Measurements from ENCODE around the gene ABLIM1.

ABLIM1 gene

DNA sequence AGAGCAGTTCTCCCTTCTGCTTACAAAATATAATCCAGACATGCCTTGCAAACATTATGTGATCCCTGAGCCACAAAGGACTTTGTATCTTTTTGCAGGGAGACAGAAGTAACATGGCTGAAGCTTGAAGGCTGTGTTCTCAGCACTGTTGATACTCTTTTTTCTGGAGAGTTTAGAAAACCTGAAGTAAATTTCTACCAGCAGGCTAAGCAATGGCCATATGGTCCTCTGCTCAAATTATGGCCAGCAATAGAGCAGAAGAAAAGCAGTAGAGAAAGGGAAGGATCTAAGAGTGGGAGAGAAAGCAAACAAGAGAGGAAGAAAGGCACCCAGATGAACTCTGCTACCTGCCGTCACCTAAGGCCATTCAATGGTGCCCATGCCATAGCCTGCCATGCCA is 98.4 kb downstream of the ABLIM1 start:
- no peak overlapping the region for H3K23ac ChIP-seq (ENCODE audit: low read length in 2 of 2)
- no peaks in the 10 kb centered on the region for H3K36me3 ChIP-seq (ENCODE audit: control insufficient read depth in 1 of 2, insufficient read depth in 2 of 2, low read depth in 1 of 2, low read length in 2 of 2)
- no peak overlapping the region for H4K8ac ChIP-seq (ENCODE audit: low read length)
- no peaks in the 10 kb centered on the region for H3K4me1 ChIP-seq (ENCODE audit: control insufficient read depth, insufficient read depth, low read depth, low read length)
- H4K91ac ChIP-seq (ENCODE audit: low read length) = no peak overlapping the region
- no peak overlapping the region for H3K4me2 ChIP-seq (ENCODE audit: low read length, poor library complexity, severe bottlenecking)
- 100% methylated on average over 1 of the region's 1 CpG for WGBS
- H2BK120ac ChIP-seq (ENCODE audit: low read depth, low read length) = no peak overlapping the region
- no peak overlapping the region for H3K18ac ChIP-seq (ENCODE audit: low read depth in 1 of 2, low read length in 2 of 2)
- H2AFZ ChIP-seq (ENCODE audit: low read depth, low read length) = no peak overlapping the region
- peaks cover 1% of the 10 kb centered on the region for H3K79me1 ChIP-seq (replicated peaks; ENCODE audit: low read length, poor library complexity, severe bottlenecking)
- H3K27me3 ChIP-seq (ENCODE audit: control insufficient read depth in 1 of 2, insufficient read depth in 1 of 2, low read length in 2 of 2) = no peaks in the 10 kb centered on the region
- no peak overlapping the region for H2BK5ac ChIP-seq (ENCODE audit: low read depth, low read length, poor library complexity, severe bottlenecking)
- H2AK5ac ChIP-seq (ENCODE audit: low read length, severe bottlenecking) = no peak overlapping the region
- H3K9me3 ChIP-seq (ENCODE audit: control insufficient read depth, low read length) = peaks cover 10% of the 10 kb centered on the region
- no peak overlapping the region for H3K27ac ChIP-seq (ENCODE audit: low read length, poor library complexity, severe bottlenecking)
- no peak overlapping the region for H3K4me3 ChIP-seq (ENCODE audit: insufficient read depth in 1 of 2, low read depth in 1 of 2, low read length in 2 of 2)
- no peak for DNase-seq
- H3K9ac ChIP-seq (ENCODE audit: low read length) = no peak overlapping the region
- no peak overlapping the region for H2BK12ac ChIP-seq (ENCODE audit: low read length in 2 of 2)
- H3K4ac ChIP-seq (ENCODE audit: low read depth in 1 of 2, low read length in 2 of 2) = no peak overlapping the region
- no peak overlapping the region for H2BK15ac ChIP-seq (ENCODE audit: low read depth, poor library complexity, severe bottlenecking)
- H3K14ac ChIP-seq (ENCODE audit: low read length in 2 of 2) = no peak overlapping the region

DNA sequence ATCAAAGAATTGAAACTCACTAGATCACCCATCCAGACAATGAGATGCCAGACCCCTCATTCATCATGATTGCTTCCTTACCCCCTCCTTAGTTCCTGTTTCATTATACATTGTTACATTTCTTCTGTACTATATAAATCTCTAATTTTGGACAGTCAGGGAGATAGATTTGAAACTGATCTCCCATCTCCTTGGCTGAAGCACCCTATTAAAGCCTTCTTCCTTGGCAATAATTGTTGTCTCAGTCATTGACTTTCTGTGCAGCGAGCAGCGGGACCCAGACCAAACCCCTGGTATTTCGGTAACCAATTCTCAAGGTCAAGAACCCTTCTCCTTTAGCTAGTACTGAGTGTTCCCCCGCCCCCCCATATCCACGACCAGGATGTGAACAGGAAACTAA is 100.2 kb downstream of the ABLIM1 start:
- Histone ChIP-seq H3K4ac (ENCODE audit: low read depth in 1 of 2, low read length in 2 of 2) (no peak overlapping the region), H2AFZ (ENCODE audit: low read depth, low read length) (no peak overlapping the region), H3K4me2 (ENCODE audit: low read length, poor library complexity, severe bottlenecking) (no peak overlapping the region), H4K8ac (ENCODE audit: low read length) (no peak overlapping the region), H3K27me3 (ENCODE audit: control insufficient read depth in 1 of 2, insufficient read depth in 1 of 2, low read length in 2 of 2) (no peaks in the 10 kb centered on the region), H3K36me3 (ENCODE audit: control insufficient read depth in 1 of 2, insufficient read depth in 2 of 2, low read depth in 1 of 2, low read length in 2 of 2) (peaks cover 0 to 4% of the 10 kb centered on the region in 2 experiments), H2AK5ac (ENCODE audit: low read length, severe bottlenecking) (no peak overlapping the region), H2BK120ac (ENCODE audit: low read depth, low read length) (no peak overlapping the region), H2BK12ac (ENCODE audit: low read length in 2 of 2) (no peak overlapping the region), H3K14ac (ENCODE audit: low read length in 2 of 2) (no peak overlapping the region), H3K9ac (ENCODE audit: low read length) (no peak overlapping the region), H4K91ac (ENCODE audit: low read length) (no peak overlapping the region), H3K18ac (ENCODE audit: low read depth in 1 of 2, low read length in 2 of 2) (no peak overlapping the region), H3K4me1 (ENCODE audit: control insufficient read depth, insufficient read depth, low read depth, low read length) (no peaks in the 10 kb centered on the region), H3K9me3 (ENCODE audit: control insufficient read depth, low read length) (peaks cover 10% of the 10 kb centered on the region), H2BK5ac (ENCODE audit: low read depth, low read length, poor library complexity, severe bottlenecking) (no peak overlapping the region), H3K27ac (ENCODE audit: low read length, poor library complexity, severe bottlenecking) (no peak overlapping the region), H2BK15ac (ENCODE audit: low read depth, poor library complexity, severe bottlenecking) (no peak overlapping the region), H3K79me1 (replicated peaks; ENCODE audit: low read length, poor library complexity, severe bottlenecking) (no peaks in the 10 kb centered on the region), H3K4me3 (ENCODE audit: insufficient read depth in 1 of 2, low read depth in 1 of 2, low read length in 2 of 2) (no peak overlapping the region), H3K23ac (ENCODE audit: low read length in 2 of 2) (no peak overlapping the region)
- DNase-seq = no peak
- WGBS = 100% methylated on average over 3 of the region's 5 CpGs

DNA sequence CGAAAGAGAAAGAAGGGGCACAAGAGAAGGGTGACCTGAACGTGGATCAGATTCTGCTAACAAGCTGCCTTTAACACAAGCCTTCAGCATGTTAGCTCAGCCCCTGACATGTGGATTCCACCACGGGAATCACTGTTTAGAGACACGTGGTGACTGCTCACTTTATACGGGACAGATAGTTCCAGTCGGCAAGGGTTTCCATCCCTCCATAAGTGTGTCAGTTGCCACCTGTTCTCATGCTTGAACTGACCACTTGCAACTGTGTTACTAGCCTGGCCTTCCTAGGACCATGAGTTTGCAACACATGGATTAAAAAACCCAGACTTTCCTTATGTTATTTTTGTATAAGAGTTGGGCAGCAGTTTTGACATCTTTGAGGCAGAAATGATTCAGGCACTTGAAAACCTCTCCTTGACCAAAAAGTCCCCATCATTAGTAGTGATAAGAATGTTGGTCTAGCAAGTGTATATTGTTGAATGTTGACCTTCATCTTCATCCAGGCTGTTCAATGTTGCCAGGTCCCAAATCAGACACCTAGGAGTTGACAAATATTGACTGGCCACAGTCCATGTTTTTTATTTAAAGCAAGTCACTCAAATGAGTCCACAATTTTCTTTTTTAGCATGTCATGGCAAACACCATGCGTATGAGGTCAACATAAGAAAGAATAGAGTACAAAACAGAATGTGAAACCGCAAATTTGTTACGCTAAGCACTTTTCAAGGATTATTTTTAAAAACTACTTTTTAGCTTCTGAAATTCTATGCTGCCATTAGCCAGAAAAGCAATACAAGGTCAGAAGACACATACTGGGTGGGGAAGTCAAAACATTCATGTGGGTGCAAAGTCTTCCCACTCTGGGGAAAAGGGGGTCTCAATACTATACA is 101.6 kb downstream of the ABLIM1 start:
- no peak for DNase-seq
- H3K27ac ChIP-seq (ENCODE audit: low read length, poor library complexity, severe bottlenecking) = no peak overlapping the region
- no peak overlapping the region for H3K18ac ChIP-seq (ENCODE audit: low read depth in 1 of 2, low read length in 2 of 2)
- no peaks in the 10 kb centered on the region for H3K79me1 ChIP-seq (replicated peaks; ENCODE audit: low read length, poor library complexity, severe bottlenecking)
- no peak overlapping the region for H4K8ac ChIP-seq (ENCODE audit: low read length)
- H2BK5ac ChIP-seq (ENCODE audit: low read depth, low read length, poor library complexity, severe bottlenecking) = no peak overlapping the region
- H3K14ac ChIP-seq (ENCODE audit: low read length in 2 of 2) = no peak overlapping the region
- H3K4me1 ChIP-seq (ENCODE audit: control insufficient read depth, insufficient read depth, low read depth, low read length) = no peaks in the 10 kb centered on the region
- no peak overlapping the region for H3K4me3 ChIP-seq (ENCODE audit: insufficient read depth in 1 of 2, low read depth in 1 of 2, low read length in 2 of 2)
- H3K27me3 ChIP-seq (ENCODE audit: control insufficient read depth in 1 of 2, insufficient read depth in 1 of 2, low read length in 2 of 2) = no peaks in the 10 kb centered on the region
- no peak overlapping the region for H2BK15ac ChIP-seq (ENCODE audit: low read depth, poor library complexity, severe bottlenecking)
- no peak overlapping the region for H3K4me2 ChIP-seq (ENCODE audit: low read length, poor library complexity, severe bottlenecking)
- no peak overlapping the region for H4K91ac ChIP-seq (ENCODE audit: low read length)
- H3K9ac ChIP-seq (ENCODE audit: low read length) = no peak overlapping the region
- peaks cover 0 to 4% of the 10 kb centered on the region in 2 experiments for H3K36me3 ChIP-seq (ENCODE audit: control insufficient read depth in 1 of 2, insufficient read depth in 2 of 2, low read depth in 1 of 2, low read length in 2 of 2)
- H3K23ac ChIP-seq (ENCODE audit: low read length in 2 of 2) = no peak overlapping the region
- 90% methylated on average over 9 of the region's 9 CpGs for WGBS
- H3K9me3 ChIP-seq (ENCODE audit: control insufficient read depth, low read length) = peaks cover 10% of the 10 kb centered on the region
- H2BK120ac ChIP-seq (ENCODE audit: low read depth, low read length) = no peak overlapping the region
- H3K4ac ChIP-seq (ENCODE audit: low read depth in 1 of 2, low read length in 2 of 2) = no peak overlapping the region
- no peak overlapping the region for H2AK5ac ChIP-seq (ENCODE audit: low read length, severe bottlenecking)
- H2BK12ac ChIP-seq (ENCODE audit: low read length in 2 of 2) = no peak overlapping the region
- H2AFZ ChIP-seq (ENCODE audit: low read depth, low read length) = no peak overlapping the region

DNA sequence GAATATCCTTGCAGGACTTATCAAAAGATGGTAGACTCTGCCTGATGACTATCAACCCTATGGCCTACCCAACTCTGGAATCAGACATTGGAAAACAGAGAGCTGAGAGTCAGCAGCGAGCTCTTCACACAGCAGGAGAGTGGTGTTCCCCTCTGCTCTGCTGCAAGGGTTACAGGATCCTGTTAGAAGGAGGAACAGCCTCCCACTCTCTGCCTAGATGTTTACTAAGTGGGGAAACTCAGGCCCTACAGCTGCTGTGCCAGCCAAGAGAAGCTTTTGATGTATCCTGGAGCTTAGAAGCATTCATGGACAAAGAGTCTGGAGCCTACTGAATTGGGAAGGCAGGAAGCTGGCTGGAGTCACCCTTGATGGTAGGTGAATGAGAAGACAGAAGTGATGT is 104.6 kb downstream of the ABLIM1 start:
- H3K18ac ChIP-seq (ENCODE audit: low read depth in 1 of 2, low read length in 2 of 2) = no peak overlapping the region
- no peak overlapping the region for H2BK12ac ChIP-seq (ENCODE audit: low read length in 2 of 2)
- H4K8ac ChIP-seq (ENCODE audit: low read length) = no peak overlapping the region
- no peak overlapping the region for H3K14ac ChIP-seq (ENCODE audit: low read length in 2 of 2)
- H3K9me3 ChIP-seq (ENCODE audit: control insufficient read depth, low read length) = peaks cover 8% of the 10 kb centered on the region
- H2AFZ ChIP-seq (ENCODE audit: low read depth, low read length) = no peak overlapping the region
- WGBS = 87% methylated on average over 1 of the region's 1 CpG
- H4K91ac ChIP-seq (ENCODE audit: low read length) = no peak overlapping the region
- no peak overlapping the region for H2AK5ac ChIP-seq (ENCODE audit: low read length, severe bottlenecking)
- no peak overlapping the region for H3K4me2 ChIP-seq (ENCODE audit: low read length, poor library complexity, severe bottlenecking)
- no peak overlapping the region for H2BK5ac ChIP-seq (ENCODE audit: low read depth, low read length, poor library complexity, severe bottlenecking)
- no peak overlapping the region for H3K23ac ChIP-seq (ENCODE audit: low read length in 2 of 2)
- no peak overlapping the region for H3K9ac ChIP-seq (ENCODE audit: low read length)
- H3K27ac ChIP-seq (ENCODE audit: low read length, poor library complexity, severe bottlenecking) = no peak overlapping the region
- no peaks in the 10 kb centered on the region for H3K4me1 ChIP-seq (ENCODE audit: control insufficient read depth, insufficient read depth, low read depth, low read length)
- peak overlapping the region; percentile 44 for H2BK15ac ChIP-seq (ENCODE audit: low read depth, poor library complexity, severe bottlenecking)
- H3K79me1 ChIP-seq (replicated peaks; ENCODE audit: low read length, poor library complexity, severe bottlenecking) = no peaks in the 10 kb centered on the region
- no peak overlapping the region for H3K4me3 ChIP-seq (ENCODE audit: insufficient read depth in 1 of 2, low read depth in 1 of 2, low read length in 2 of 2)
- H3K36me3 ChIP-seq (ENCODE audit: control insufficient read depth in 1 of 2, insufficient read depth in 2 of 2, low read depth in 1 of 2, low read length in 2 of 2) = peaks cover 0 to 4% of the 10 kb centered on the region in 2 experiments
- no peak for DNase-seq
- H3K4ac ChIP-seq (ENCODE audit: low read depth in 1 of 2, low read length in 2 of 2) = no peak overlapping the region
- H2BK120ac ChIP-seq (ENCODE audit: low read depth, low read length) = no peak overlapping the region
- no peaks in the 10 kb centered on the region for H3K27me3 ChIP-seq (ENCODE audit: control insufficient read depth in 1 of 2, insufficient read depth in 1 of 2, low read length in 2 of 2)

Measured in mesenchymal stem cell (in vitro differentiated cells and primary cell).